Osteoblast (primary cell): ENCODE measurements around the gene PCYOX1L. TPM values are rescaled to one million over a fixed set of nuclear protein-coding genes. Genes with fewer than 3 reads are reported as not detected.

Experiments
- DNase-seq: peaks from one replicate; pipeline ENCODE4 v3.0.0; 2011; ENCODE audit warnings: low spot score, mixed read lengths; ENCODE audit not compliant: insufficient read length; ENCODE audit errors: missing footprints
- H2AFZ ChIP-seq: 2 replicates; pipeline ENCODE4 v1.6.0; 2011; ENCODE audit warnings: mild to moderate bottlenecking, low read length
- H3K27ac ChIP-seq: 2 replicates; pipeline ENCODE4 v1.5.1; 2011; ENCODE audit warnings: mild to moderate bottlenecking, low read depth, low read length, moderate library complexity
- H3K27me3 ChIP-seq: 2 replicates; pipeline ENCODE4 v1.6.0; 2012; ENCODE audit warnings: mild to moderate bottlenecking, control low read depth, inconsistent platforms, low read length, moderate library complexity; ENCODE audit not compliant: insufficient read depth
- H3K36me3 ChIP-seq: 2 replicates; pipeline ENCODE4 v1.5.1; 2011; ENCODE audit warnings: mild to moderate bottlenecking, low read length, control low read depth, moderate library complexity; ENCODE audit not compliant: insufficient read depth
- H3K4me1 ChIP-seq: 2 replicates; pipeline ENCODE4 v1.5.1; 2011; ENCODE audit warnings: mild to moderate bottlenecking, low read length, control low read depth, moderate library complexity; ENCODE audit not compliant: insufficient read depth
- H3K4me2 ChIP-seq: 2 replicates; pipeline ENCODE4 v1.6.0; 2011; ENCODE audit warnings: mild to moderate bottlenecking, low read length; ENCODE audit not compliant: insufficient read depth
- H3K4me3 ChIP-seq: fragments of 200-600 bp; sonication (generic); 3 replicates; pipeline ENCODE4 v1.5.1; 2012; ENCODE audit warnings: mild to moderate bottlenecking, low read length, inconsistent platforms; ENCODE audit not compliant: insufficient read depth
- H3K79me2 ChIP-seq: 2 replicates; pipeline ENCODE4 v1.6.0; 2012; ENCODE audit warnings: mild to moderate bottlenecking, low read length, control low read depth, inconsistent platforms; ENCODE audit not compliant: insufficient read depth
- H3K9me3 ChIP-seq: 2 replicates; pipeline ENCODE4 v1.5.1; 2011; ENCODE audit warnings: low read depth, low read length, control low read depth
- H4K20me1 ChIP-seq: 2 replicates; pipeline ENCODE4 v1.6.0; 2012; ENCODE audit warnings: mild to moderate bottlenecking, low read length, control low read depth; ENCODE audit not compliant: insufficient read depth
- CTCF ChIP-seq: IDR thresholded peaks from 2 replicates; pipeline ENCODE4 v1.5.1; 2011; ENCODE audit warnings: mild to moderate bottlenecking, low read depth, low read length, moderate library complexity; ENCODE audit errors: extremely low read depth
- total RNA-seq: library from RNA; depleted of rRNA; stranded (reverse); fragments of >200 nt; gene quantifications from 2 replicates; pipeline ENCODE4 v1.2.3, GENCODE V29; 2012

The PCYOX1L gene
- total RNA-seq, 1 donor, result 4.3 TPM

GRCh38 chr5:149381261-149381985 lies 23.6 kb downstream of the PCYOX1L start:
- Histone ChIP-seq H3K4me2 (no peak overlapping the region), H3K4me1 (peaks cover 4% of the 10 kb centered on the region)

GRCh38 chr5:149381986-149382338 lies 24.1 kb downstream of the PCYOX1L start:
- Histone ChIP-seq H3K27me3 (no peaks in the 10 kb centered on the region), H3K4me3 (no peak overlapping the region), H3K4me2 (no peak overlapping the region), H4K20me1 (no peaks in the 10 kb centered on the region), H3K36me3 (no peaks in the 10 kb centered on the region), H2AFZ (peak overlapping the region; percentile 51), H3K27ac (no peak overlapping the region), H3K4me1 (peaks cover 9% of the 10 kb centered on the region), H3K9me3 (no peaks in the 10 kb centered on the region), H3K79me2 (no peaks in the 10 kb centered on the region)
- peak; percentile 99 for DNase-seq
- TF ChIP-seq CTCF, result peak; percentile 83

More at GRCh38 chr5:149381261-149381985, 23.6 kb downstream of the PCYOX1L start:
- no peak for TF ChIP-seq CTCF
- H3K27me3 ChIP-seq, result no peaks in the 10 kb centered on the region
- DNase-seq, result no peak
- H2AFZ ChIP-seq, result peak overlapping the region; percentile 51
- H3K4me3 ChIP-seq, result no peak overlapping the region
- no peaks in the 10 kb centered on the region for H3K79me2 ChIP-seq
- H3K27ac ChIP-seq, result no peak overlapping the region
- no peaks in the 10 kb centered on the region for H4K20me1 ChIP-seq
- no peaks in the 10 kb centered on the region for H3K9me3 ChIP-seq
- H3K36me3 ChIP-seq, result no peaks in the 10 kb centered on the region

- Histone ChIP-seq H3K27me3 (no peaks in the 10 kb centered on the region), H3K9me3 (no peaks in the 10 kb centered on the region), H3K27ac (no peak overlapping the region), H3K4me3 (no peak overlapping the region), H3K4me1 (peaks cover 16% of the 10 kb centered on the region), H3K36me3 (no peaks in the 10 kb centered on the region), H3K4me2 (no peak overlapping the region), H4K20me1 (no peaks in the 10 kb centered on the region), H2AFZ (no peak overlapping the region), H3K79me2 (no peaks in the 10 kb centered on the region)
- no peak for DNase-seq
- TF ChIP-seq CTCF, result no peak
Observed at GRCh38 chr5:149382517-149383220, 24.8 kb downstream of the PCYOX1L start.

GRCh38 chr5:149383399-149383798 lies 25.6 kb downstream of the PCYOX1L start:
- Histone ChIP-seq H3K79me2 (no peaks in the 10 kb centered on the region), H3K4me2 (no peak overlapping the region), H3K4me1 (peaks cover 23% of the 10 kb centered on the region), H4K20me1 (no peaks in the 10 kb centered on the region), H3K27ac (peak overlapping the region; percentile 11), H3K4me3 (no peak overlapping the region), H2AFZ (no peak overlapping the region), H3K36me3 (no peaks in the 10 kb centered on the region), H3K9me3 (no peaks in the 10 kb centered on the region), H3K27me3 (no peaks in the 10 kb centered on the region)
- peak; percentile 92 for DNase-seq
- TF ChIP-seq CTCF, result no peak
